PFSK-1 (cell line): ENCODE data around the gene PCCB.

ENCODE experiments used
- REST ChIP-seq, 2 experiments: IDR thresholded peaks; 2 replicates each; pipeline versions ENCODE4 v1.6.1 to v1.8.0; 2011 to 2012; ENCODE audit warnings: low read depth in 2 of 2, low read length in 2 of 2, control low read depth in 1 of 2, inconsistent platforms in 1 of 2, mild to moderate bottlenecking in 1 of 2, moderate library complexity in 1 of 2; ENCODE audit not compliant: insufficient read depth in 1 of 2
- TAF1 ChIP-seq: IDR thresholded peaks from 2 replicates; pipeline ENCODE4 v1.6.1; 2012; ENCODE audit warnings: low read length, control low read depth, borderline replicate concordance; ENCODE audit not compliant: insufficient read depth

- TF ChIP-seq REST (IDR thresholded peaks at IDR 0.05; ENCODE audit: insufficient read depth in 1 of 2, low read depth in 2 of 2, low read length in 2 of 2): no peak
- TF ChIP-seq TAF1: no peak
Measured at GRCh38 chr3:136350557-136350956, 100.4 kb downstream of the PCCB start.
